Measurements from ENCODE around the gene CHRDL2.

DNA sequence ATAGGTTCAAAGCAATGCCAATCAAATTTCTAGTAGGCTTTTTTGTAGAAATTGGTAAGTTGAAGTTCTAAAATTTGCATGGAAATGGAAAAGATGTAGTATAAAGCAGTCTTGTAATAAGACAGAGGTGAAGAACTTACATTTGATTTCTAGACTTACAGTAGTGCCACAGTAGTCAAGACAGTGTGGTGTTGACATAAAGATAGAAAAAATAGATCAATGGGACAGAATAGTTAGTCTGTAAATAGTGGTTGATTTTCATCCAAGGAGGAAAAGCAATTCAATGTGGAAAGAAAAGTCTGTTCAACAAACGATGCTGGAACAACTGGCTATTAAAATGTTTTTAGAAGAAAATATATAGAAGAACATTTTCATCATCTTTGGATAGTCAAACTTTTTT is 67.9 kb downstream of the CHRDL2 start:
- TF ChIP-seq, protein P1, sequence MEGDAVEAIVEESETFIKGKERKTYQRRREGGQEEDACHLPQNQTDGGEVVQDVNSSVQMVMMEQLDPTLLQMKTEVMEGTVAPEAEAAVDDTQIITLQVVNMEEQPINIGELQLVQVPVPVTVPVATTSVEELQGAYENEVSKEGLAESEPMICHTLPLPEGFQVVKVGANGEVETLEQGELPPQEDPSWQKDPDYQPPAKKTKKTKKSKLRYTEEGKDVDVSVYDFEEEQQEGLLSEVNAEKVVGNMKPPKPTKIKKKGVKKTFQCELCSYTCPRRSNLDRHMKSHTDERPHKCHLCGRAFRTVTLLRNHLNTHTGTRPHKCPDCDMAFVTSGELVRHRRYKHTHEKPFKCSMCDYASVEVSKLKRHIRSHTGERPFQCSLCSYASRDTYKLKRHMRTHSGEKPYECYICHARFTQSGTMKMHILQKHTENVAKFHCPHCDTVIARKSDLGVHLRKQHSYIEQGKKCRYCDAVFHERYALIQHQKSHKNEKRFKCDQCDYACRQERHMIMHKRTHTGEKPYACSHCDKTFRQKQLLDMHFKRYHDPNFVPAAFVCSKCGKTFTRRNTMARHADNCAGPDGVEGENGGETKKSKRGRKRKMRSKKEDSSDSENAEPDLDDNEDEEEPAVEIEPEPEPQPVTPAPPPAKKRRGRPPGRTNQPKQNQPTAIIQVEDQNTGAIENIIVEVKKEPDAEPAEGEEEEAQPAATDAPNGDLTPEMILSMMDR (IDR thresholded peaks at IDR 0.05) = no peak
- TF ChIP-seq POLR2A (IDR thresholded peaks at IDR 0.05) = no peak

Data from testis (tissue), 2 donors.